Hepatocyte (in vitro differentiated cells): ENCODE data around the gene POLR1H.

Experiments
- EZH2 ChIP-seq: fragments of 200-600 bp; sonication (generic); IDR thresholded peaks from 2 replicates; pipeline ENCODE4 v1.6.1; 2016; ENCODE audit warnings: antibody characterized with exemption, mild to moderate bottlenecking, borderline replicate concordance
- EZH2phosphoT487 ChIP-seq: fragments of 200-600 bp; sonication (generic); IDR thresholded peaks from one replicate; pipeline ENCODE4 v1.6.1; 2018; ENCODE audit warnings: antibody characterized with exemption, mild to moderate bottlenecking, low read depth, moderate library complexity; ENCODE audit not compliant: unreplicated experiment, severe bottlenecking
- TF ChIP-seq, protein P1 (sequence below): fragments of 200-600 bp; sonication (generic); IDR thresholded peaks from 2 replicates; pipeline ENCODE4 v1.5.1; 2016; ENCODE audit warnings: antibody characterized with exemption, mild to moderate bottlenecking; ENCODE audit not compliant: poor library complexity

DNA sequence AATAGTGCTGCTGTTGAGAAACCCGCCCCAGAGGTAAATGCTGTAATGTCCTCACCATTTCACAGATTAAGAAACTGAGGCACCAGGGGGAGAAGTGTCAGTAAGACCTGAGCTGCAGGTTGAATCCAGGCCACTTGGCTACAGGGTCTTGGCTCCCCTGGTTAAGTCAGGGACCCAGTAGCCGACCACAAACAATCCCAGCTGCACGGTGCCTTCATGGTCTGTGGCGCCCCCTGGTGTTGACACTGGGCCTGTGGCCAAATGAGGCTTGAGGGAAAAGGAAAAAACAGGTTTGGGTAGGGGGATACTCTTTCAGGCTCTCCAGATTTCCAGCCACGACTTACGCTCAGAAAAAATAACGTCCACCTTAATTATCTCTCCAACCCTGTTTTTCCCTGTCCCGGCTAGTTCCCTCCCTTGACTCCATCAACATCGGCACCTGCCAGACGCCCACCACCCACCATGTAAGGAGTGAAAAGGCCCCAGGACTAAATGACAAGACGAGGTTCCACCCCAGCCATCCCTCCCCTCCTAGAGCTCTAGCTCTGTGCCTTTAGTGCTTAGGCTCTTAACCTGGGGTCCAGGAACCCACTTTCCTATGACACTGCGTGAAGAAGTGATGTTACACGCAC, 47.7 kb upstream of the POLR1H start:
- TF ChIP-seq, protein P1, sequence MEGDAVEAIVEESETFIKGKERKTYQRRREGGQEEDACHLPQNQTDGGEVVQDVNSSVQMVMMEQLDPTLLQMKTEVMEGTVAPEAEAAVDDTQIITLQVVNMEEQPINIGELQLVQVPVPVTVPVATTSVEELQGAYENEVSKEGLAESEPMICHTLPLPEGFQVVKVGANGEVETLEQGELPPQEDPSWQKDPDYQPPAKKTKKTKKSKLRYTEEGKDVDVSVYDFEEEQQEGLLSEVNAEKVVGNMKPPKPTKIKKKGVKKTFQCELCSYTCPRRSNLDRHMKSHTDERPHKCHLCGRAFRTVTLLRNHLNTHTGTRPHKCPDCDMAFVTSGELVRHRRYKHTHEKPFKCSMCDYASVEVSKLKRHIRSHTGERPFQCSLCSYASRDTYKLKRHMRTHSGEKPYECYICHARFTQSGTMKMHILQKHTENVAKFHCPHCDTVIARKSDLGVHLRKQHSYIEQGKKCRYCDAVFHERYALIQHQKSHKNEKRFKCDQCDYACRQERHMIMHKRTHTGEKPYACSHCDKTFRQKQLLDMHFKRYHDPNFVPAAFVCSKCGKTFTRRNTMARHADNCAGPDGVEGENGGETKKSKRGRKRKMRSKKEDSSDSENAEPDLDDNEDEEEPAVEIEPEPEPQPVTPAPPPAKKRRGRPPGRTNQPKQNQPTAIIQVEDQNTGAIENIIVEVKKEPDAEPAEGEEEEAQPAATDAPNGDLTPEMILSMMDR = peak; percentile 79
- TF ChIP-seq EZH2phosphoT487 (no peak), EZH2 (no peak)
